ENCODE data around the gene STOX2. TPM values are rescaled to one million over a fixed set of nuclear protein-coding genes. Genes with fewer than 3 reads are reported as not detected.
"Not testable (repeated sequence)": the region's sequence is repeated elsewhere in the genome, so short reads cannot be mapped to it uniquely, and the experiment has no call there.

The STOX2 gene
- total and polyA plus RNA-seq, 3 experiments from 2014 or later: not detected

DNA sequence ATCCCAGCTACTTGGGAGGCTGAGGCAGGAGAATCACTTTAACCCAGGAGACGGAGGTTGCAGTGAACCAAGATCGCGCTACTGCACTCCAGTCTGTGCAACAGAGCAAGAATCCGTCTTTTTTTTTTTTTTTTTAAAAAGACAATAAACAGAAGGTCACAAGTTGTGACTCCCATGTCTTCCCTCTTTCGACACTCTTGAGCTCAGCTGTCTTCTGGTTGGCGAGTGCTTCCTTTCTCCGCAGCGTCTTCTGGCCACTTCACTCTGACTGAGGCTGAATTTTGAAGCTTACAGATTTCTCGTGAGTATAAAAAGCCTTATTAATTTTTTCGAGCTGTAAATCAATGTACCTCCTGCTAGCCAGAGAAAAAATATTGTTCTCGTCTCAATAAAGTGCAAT lies 124.9 kb downstream of the STOX2 start:
- H3K4me3 ChIP-seq (ENCODE audit: low read length): no peak overlapping the region
- Mint-ChIP-seq H3K27me3 (peaks cover 23 to 32% of the 10 kb centered on the region in 2 donors), H3K9me3 (no peaks in the 10 kb centered on the region), H3K4me1 (peaks cover 22 to 24% (median 23%) of the 10 kb centered on the region in 3 donors), H3K27ac (no peak overlapping the region), H3K36me3 (no peaks in the 10 kb centered on the region), H3K4me3 (no peak overlapping the region)
- ChIA-PET POLR2A (no interaction called here), CTCF (no interaction called here)
- H3K36me3 ChIP-seq (ENCODE audit: insufficient read depth, low read length): no peaks in the 10 kb centered on the region
- no peaks in the 10 kb centered on the region for H3K27me3 ChIP-seq (ENCODE audit: insufficient read depth, low read length, poor library complexity, severe bottlenecking)
- no peaks in the 10 kb centered on the region for H3K9me3 ChIP-seq (ENCODE audit: low read length)
- H3K4me1 ChIP-seq (ENCODE audit: insufficient read depth, low read length): peaks cover 12% of the 10 kb centered on the region
- no peak for DNase-seq
- no peak overlapping the region for H3K27ac ChIP-seq (ENCODE audit: low read depth, low read length)

DNA sequence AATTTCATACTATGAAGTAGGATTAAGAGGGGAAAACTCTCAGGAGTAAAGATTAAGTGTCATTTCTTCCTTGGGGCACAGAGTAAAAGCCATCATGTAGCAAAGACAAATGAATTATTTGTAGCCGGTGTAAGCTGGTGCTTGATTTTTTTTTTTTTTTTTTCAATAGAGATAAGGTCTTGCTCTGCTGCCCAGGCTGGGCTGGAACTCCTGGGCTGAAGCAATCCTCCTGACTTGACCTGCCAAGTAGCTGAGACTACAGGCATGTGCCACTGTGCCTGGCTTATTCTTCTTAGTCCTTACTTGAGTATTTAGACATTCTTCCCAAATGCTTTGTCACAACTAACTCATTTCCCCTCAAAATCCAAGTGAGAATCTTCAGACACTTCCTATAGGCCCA lies 125.7 kb downstream of the STOX2 start:
- DNase-seq: no peak
- ChIA-PET POLR2A (no interaction called here), CTCF (no interaction called here)
- no peaks in the 10 kb centered on the region for H3K9me3 ChIP-seq (ENCODE audit: low read length)
- peaks cover 22 to 24% (median 23%) of the 10 kb centered on the region in 3 donors for H3K4me1 Mint-ChIP-seq
- H3K4me3 Mint-ChIP-seq: peak overlapping the region in 2 of 7 donors; percentile 18 to 72
- no peaks in the 10 kb centered on the region for H3K27me3 ChIP-seq (ENCODE audit: insufficient read depth, low read length, poor library complexity, severe bottlenecking)
- no peak overlapping the region for H3K27ac Mint-ChIP-seq
- H3K36me3 Mint-ChIP-seq: no peaks in the 10 kb centered on the region
- no peaks in the 10 kb centered on the region for H3K9me3 Mint-ChIP-seq
- H3K4me1 ChIP-seq (ENCODE audit: insufficient read depth, low read length): peaks cover 12% of the 10 kb centered on the region
- no peak overlapping the region for H3K27ac ChIP-seq (ENCODE audit: low read depth, low read length)
- H3K4me3 ChIP-seq (ENCODE audit: low read length): no peak overlapping the region
- peaks cover 24 to 36% of the 10 kb centered on the region in 2 donors for H3K27me3 Mint-ChIP-seq
- H3K36me3 ChIP-seq (ENCODE audit: insufficient read depth, low read length): no peaks in the 10 kb centered on the region

GRCh38 chr4:184032091-184032490 lies 127.0 kb downstream of the STOX2 start:
- no peak overlapping the region for H3K4me3 Mint-ChIP-seq
- no peak overlapping the region for H3K4me3 ChIP-seq (ENCODE audit: low read length)
- CTCF ChIA-PET: no interaction called here
- H3K9me3 Mint-ChIP-seq: no peaks in the 10 kb centered on the region
- H3K27ac Mint-ChIP-seq: no peak overlapping the region
- POLR2A ChIA-PET: no interaction called here
- DNase-seq: no peak
- H3K27me3 Mint-ChIP-seq: peaks cover 24 to 42% of the 10 kb centered on the region in 2 donors
- no peaks in the 10 kb centered on the region for H3K9me3 ChIP-seq (ENCODE audit: low read length)
- H3K36me3 ChIP-seq (ENCODE audit: insufficient read depth, low read length): no peaks in the 10 kb centered on the region
- no peaks in the 10 kb centered on the region for H3K36me3 Mint-ChIP-seq
- peaks cover 12% of the 10 kb centered on the region for H3K4me1 ChIP-seq (ENCODE audit: insufficient read depth, low read length)
- H3K27me3 ChIP-seq (ENCODE audit: insufficient read depth, low read length, poor library complexity, severe bottlenecking): no peaks in the 10 kb centered on the region
- peaks cover 22 to 24% (median 23%) of the 10 kb centered on the region in 3 donors for H3K4me1 Mint-ChIP-seq
- H3K27ac ChIP-seq (ENCODE audit: low read depth, low read length): no peak overlapping the region

DNA sequence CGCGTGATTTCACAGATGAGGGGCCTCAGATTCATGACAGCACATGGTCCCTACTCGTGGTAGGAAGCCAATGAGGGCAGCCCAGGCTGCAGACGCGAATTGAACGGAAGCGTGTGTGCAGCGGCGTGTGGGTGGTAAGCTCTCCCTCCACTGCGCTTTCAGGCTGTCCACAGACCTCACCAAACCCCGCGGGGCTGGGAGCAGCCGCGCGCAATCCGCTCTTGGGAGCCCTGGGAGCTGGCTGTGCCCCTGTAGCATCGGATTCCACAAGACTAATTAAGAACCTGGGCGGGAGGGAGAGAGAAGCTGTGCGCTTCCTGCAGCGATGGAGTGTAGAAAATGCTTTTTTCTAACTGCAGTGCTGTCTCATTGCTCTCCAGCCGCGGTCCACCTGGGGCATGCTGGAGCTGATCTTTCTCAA lies 134.9 kb downstream of the STOX2 start:
- no peaks in the 10 kb centered on the region for H3K9me3 ChIP-seq (ENCODE audit: low read length)
- Mint-ChIP-seq H3K9me3 (peaks cover 0 to 3% (median 0%) of the 10 kb centered on the region in 5 donors), H3K4me3 (peak overlapping the region in 1 of 7 donors; percentile 16), H3K4me1 (peaks cover 2 to 5% (median 4%) of the 10 kb centered on the region in 3 donors), H3K27ac (peak overlapping the region in 1 of 8 donors; percentile 43), H3K27me3 (peaks cover 9 to 46% of the 10 kb centered on the region in 2 donors), H3K36me3 (no peaks in the 10 kb centered on the region)
- no peak overlapping the region for H3K27ac ChIP-seq (ENCODE audit: low read depth, low read length)
- no peaks in the 10 kb centered on the region for H3K4me1 ChIP-seq (ENCODE audit: insufficient read depth, low read length)
- H3K36me3 ChIP-seq (ENCODE audit: insufficient read depth, low read length): no peaks in the 10 kb centered on the region
- CTCF ChIA-PET: no interaction called here
- no peaks in the 10 kb centered on the region for H3K27me3 ChIP-seq (ENCODE audit: insufficient read depth, low read length, poor library complexity, severe bottlenecking)
- DNase-seq: no peak
- H3K4me3 ChIP-seq (ENCODE audit: low read length): no peak overlapping the region
- POLR2A ChIA-PET: no interaction called here

DNA sequence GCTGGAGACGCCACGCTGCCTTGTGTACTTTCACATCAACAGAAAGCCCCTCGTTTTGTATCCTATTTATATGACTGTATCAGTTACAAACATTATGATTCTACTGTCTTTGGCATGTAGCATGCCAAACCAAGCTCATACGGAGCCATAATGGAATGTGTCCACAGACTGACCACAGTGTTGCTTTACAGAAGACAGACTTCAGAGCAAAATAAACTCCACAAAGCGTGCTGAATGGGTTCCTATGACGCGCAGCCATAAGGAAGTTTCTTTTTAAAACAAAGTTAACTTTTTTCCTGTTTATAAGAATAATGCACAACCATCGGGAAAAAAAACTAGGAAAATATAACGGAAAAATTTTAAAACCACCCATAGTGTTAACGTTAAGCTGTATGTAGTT lies 136.0 kb downstream of the STOX2 start:
- no peak overlapping the region for H3K27ac ChIP-seq (ENCODE audit: low read depth, low read length)
- H3K36me3 Mint-ChIP-seq: no peaks in the 10 kb centered on the region
- H3K4me1 ChIP-seq (ENCODE audit: insufficient read depth, low read length): no peaks in the 10 kb centered on the region
- H3K4me3 ChIP-seq (ENCODE audit: low read length): no peak overlapping the region
- no peak overlapping the region for H3K27ac Mint-ChIP-seq
- H3K4me3 Mint-ChIP-seq: no peak overlapping the region
- no peaks in the 10 kb centered on the region for H3K36me3 ChIP-seq (ENCODE audit: insufficient read depth, low read length)
- peaks cover 2 to 5% (median 4%) of the 10 kb centered on the region in 3 donors for H3K4me1 Mint-ChIP-seq
- POLR2A ChIA-PET: no interaction called here
- H3K9me3 Mint-ChIP-seq: peaks cover 3 to 8% (median 6%) of the 10 kb centered on the region in 5 donors
- peaks cover 10 to 44% of the 10 kb centered on the region in 2 donors for H3K27me3 Mint-ChIP-seq
- CTCF ChIA-PET: no interaction called here
- H3K9me3 ChIP-seq (ENCODE audit: low read length): no peaks in the 10 kb centered on the region
- DNase-seq: no peak
- no peaks in the 10 kb centered on the region for H3K27me3 ChIP-seq (ENCODE audit: insufficient read depth, low read length, poor library complexity, severe bottlenecking)

DNA sequence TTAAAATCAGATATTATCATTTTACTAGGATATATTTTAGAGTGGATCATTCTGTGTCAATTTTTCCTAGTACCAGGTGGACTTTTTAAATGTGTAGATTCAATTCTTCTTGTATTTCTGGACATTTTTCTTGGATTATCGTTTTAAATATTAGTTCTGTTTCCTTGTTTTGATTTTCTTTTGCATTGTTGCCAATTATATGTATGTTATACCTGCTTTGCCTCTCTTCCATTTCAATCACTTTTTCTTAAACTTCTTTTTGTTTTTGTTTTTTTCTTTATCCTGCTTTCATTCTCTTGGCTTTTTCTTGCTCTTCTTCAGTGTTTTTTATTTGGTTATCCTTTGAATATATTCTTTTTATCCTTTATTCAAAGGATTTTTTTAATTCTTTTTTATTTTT lies 141.0 kb downstream of the STOX2 start:
- CTCF ChIA-PET: no interaction called here
- POLR2A ChIA-PET: no interaction called here
- Histone ChIP-seq H3K4me3 (ENCODE audit: low read length) (no peak overlapping the region), H3K27ac (ENCODE audit: low read depth, low read length) (no peak overlapping the region), H3K27me3 (ENCODE audit: insufficient read depth, low read length, poor library complexity, severe bottlenecking) (no peaks in the 10 kb centered on the region), H3K4me1 (ENCODE audit: insufficient read depth, low read length) (no peaks in the 10 kb centered on the region), H3K36me3 (ENCODE audit: insufficient read depth, low read length) (no peaks in the 10 kb centered on the region), H3K9me3 (ENCODE audit: low read length) (no peaks in the 10 kb centered on the region)
- H3K4me1 Mint-ChIP-seq: no peaks in the 10 kb centered on the region
- peaks cover 10 to 39% of the 10 kb centered on the region in 2 donors for H3K27me3 Mint-ChIP-seq
- DNase-seq: no peak
- no peak overlapping the region for H3K27ac Mint-ChIP-seq
- peaks cover 0 to 1% (median 0%) of the 10 kb centered on the region in 3 donors for H3K36me3 Mint-ChIP-seq
- H3K9me3 Mint-ChIP-seq: peaks cover 11 to 27% (median 17%) of the 10 kb centered on the region in 5 donors
- no peak overlapping the region for H3K4me3 Mint-ChIP-seq

GRCh38 chr4:184051262-184051661 lies 146.2 kb downstream of the STOX2 start:
- DNase-seq; H3K9me3 ChIP-seq (ENCODE audit: low read length); H3K4me1 ChIP-seq (ENCODE audit: insufficient read depth, low read length); H3K27ac Mint-ChIP-seq; H3K4me3 Mint-ChIP-seq; H3K36me3 Mint-ChIP-seq; H3K4me3 ChIP-seq (ENCODE audit: low read length); H3K36me3 ChIP-seq (ENCODE audit: insufficient read depth, low read length); CTCF ChIA-PET; H3K4me1 Mint-ChIP-seq; H3K27ac ChIP-seq (ENCODE audit: low read depth, low read length); H3K27me3 ChIP-seq (ENCODE audit: insufficient read depth, low read length, poor library complexity, severe bottlenecking); POLR2A ChIA-PET: not testable (repeated sequence)
- peaks cover 11 to 24% (median 15%) of the 10 kb centered on the region in 5 donors for H3K9me3 Mint-ChIP-seq
- H3K27me3 Mint-ChIP-seq: peaks cover 20 to 54% of the 10 kb centered on the region in 2 donors

- H3K4me3 ChIP-seq (ENCODE audit: low read length): no peak overlapping the region
- no peaks in the 10 kb centered on the region for H3K27me3 ChIP-seq (ENCODE audit: insufficient read depth, low read length, poor library complexity, severe bottlenecking)
- Mint-ChIP-seq H3K9me3 (peaks cover 3 to 15% (median 9%) of the 10 kb centered on the region in 5 donors), H3K27ac (no peak overlapping the region), H3K27me3 (peaks cover 16 to 51% of the 10 kb centered on the region in 2 donors), H3K4me1 (no peaks in the 10 kb centered on the region), H3K4me3 (no peak overlapping the region), H3K36me3 (peaks cover 0 to 6% (median 1%) of the 10 kb centered on the region in 3 donors)
- POLR2A ChIA-PET: no interaction called here
- DNase-seq: no peak
- no peaks in the 10 kb centered on the region for H3K4me1 ChIP-seq (ENCODE audit: insufficient read depth, low read length)
- CTCF ChIA-PET: no interaction called here
- H3K9me3 ChIP-seq (ENCODE audit: low read length): no peaks in the 10 kb centered on the region
- H3K36me3 ChIP-seq (ENCODE audit: insufficient read depth, low read length): no peaks in the 10 kb centered on the region
- no peak overlapping the region for H3K27ac ChIP-seq (ENCODE audit: low read depth, low read length)
Observed at GRCh38 chr4:184052616-184053015, 147.5 kb downstream of the STOX2 start.

- POLR2A ChIA-PET: no interaction called here
- no peak overlapping the region for H3K4me3 Mint-ChIP-seq
- H3K36me3 Mint-ChIP-seq: peaks cover 0 to 6% (median 0%) of the 10 kb centered on the region in 3 donors
- CTCF ChIA-PET: no interaction called here
- H3K27me3 ChIP-seq (ENCODE audit: insufficient read depth, low read length, poor library complexity, severe bottlenecking): no peaks in the 10 kb centered on the region
- H3K9me3 ChIP-seq (ENCODE audit: low read length): no peaks in the 10 kb centered on the region
- peaks cover 18 to 51% of the 10 kb centered on the region in 2 donors for H3K27me3 Mint-ChIP-seq
- no peak overlapping the region for H3K27ac ChIP-seq (ENCODE audit: low read depth, low read length)
- no peaks in the 10 kb centered on the region for H3K4me1 Mint-ChIP-seq
- H3K4me3 ChIP-seq (ENCODE audit: low read length): no peak overlapping the region
- no peak for DNase-seq
- H3K4me1 ChIP-seq (ENCODE audit: insufficient read depth, low read length): no peaks in the 10 kb centered on the region
- peaks cover 0 to 13% (median 7%) of the 10 kb centered on the region in 5 donors for H3K9me3 Mint-ChIP-seq
- H3K27ac Mint-ChIP-seq: no peak overlapping the region
- no peaks in the 10 kb centered on the region for H3K36me3 ChIP-seq (ENCODE audit: insufficient read depth, low read length)
Observed at GRCh38 chr4:184053434-184053833, 148.3 kb downstream of the STOX2 start.

Data from CD8-positive, alpha-beta memory T cell (primary cell).